ENCODE measurements around the gene CCDC9B.

CCDC9B gene

DNA sequence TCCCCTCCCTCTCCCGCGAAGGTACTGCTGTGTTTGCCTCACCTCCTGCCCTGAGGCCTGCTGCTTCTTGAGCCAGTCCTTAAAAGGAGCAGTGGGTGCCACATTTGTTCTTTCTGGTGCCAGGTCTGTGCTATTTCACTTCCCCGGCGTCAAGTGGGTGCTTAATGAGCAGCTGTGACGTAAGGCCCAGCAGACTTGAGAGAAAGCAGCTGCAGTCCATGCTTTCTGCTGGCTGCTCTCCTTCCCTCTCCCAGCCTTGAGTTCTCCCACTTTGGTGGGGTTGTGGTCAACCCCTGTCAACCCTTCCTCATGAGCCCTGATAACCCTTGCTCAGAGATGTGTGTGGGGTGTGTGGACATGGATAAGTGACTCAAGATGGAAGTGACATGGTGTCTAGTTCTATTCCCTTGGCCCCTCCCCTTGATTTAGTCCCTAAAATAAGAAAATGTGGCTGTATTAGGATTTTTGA lies 10.3 kb downstream of the CCDC9B start:
- no peak overlapping the region for H3K27ac ChIP-seq (ENCODE audit: insufficient read depth, low read length, poor library complexity, severe bottlenecking)
- no peaks in the 10 kb centered on the region for H3K36me3 ChIP-seq (ENCODE audit: control insufficient read depth, insufficient read depth, low read length)
- no peaks in the 10 kb centered on the region for H3K9me3 ChIP-seq (ENCODE audit: control insufficient read depth, low read length)
- DNase-seq: no peak
- peaks cover 4% of the 10 kb centered on the region for H3K4me1 ChIP-seq (ENCODE audit: control insufficient read depth, insufficient read depth, low read length, poor library complexity, severe bottlenecking)
- H3K27me3 ChIP-seq (replicated peaks; ENCODE audit: control insufficient read depth, insufficient read depth, low read length, poor library complexity, severe bottlenecking): no peaks in the 10 kb centered on the region
- H3K4me3 ChIP-seq (ENCODE audit: insufficient read depth, low read depth, low read length, poor library complexity, severe bottlenecking): no peak overlapping the region

DNA sequence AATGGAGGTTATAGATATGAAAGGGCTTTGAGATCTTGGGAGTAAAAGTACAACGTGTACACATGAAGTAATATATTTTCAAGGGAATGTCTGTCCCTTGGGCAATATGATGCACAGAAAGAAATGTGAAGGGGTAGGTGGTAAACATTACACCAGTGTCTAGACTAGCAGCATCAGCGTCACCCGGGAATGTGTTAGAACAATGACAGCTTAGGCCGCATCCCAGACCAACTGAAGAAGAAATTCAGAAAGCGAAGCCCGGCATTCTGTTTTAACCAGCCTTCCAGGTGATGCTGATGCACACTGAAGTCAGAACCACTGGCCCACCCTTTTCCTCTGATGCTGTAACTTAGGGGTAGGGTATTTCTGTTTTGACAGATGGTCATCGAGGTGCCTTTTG lies 10.9 kb downstream of the CCDC9B start:
- H3K27me3 ChIP-seq (replicated peaks; ENCODE audit: control insufficient read depth, insufficient read depth, low read length, poor library complexity, severe bottlenecking): no peaks in the 10 kb centered on the region
- peaks cover 6% of the 10 kb centered on the region for H3K4me1 ChIP-seq (ENCODE audit: control insufficient read depth, insufficient read depth, low read length, poor library complexity, severe bottlenecking)
- H3K9me3 ChIP-seq (ENCODE audit: control insufficient read depth, low read length): no peaks in the 10 kb centered on the region
- H3K27ac ChIP-seq (ENCODE audit: insufficient read depth, low read length, poor library complexity, severe bottlenecking): no peak overlapping the region
- no peak for DNase-seq
- H3K36me3 ChIP-seq (ENCODE audit: control insufficient read depth, insufficient read depth, low read length): no peaks in the 10 kb centered on the region
- H3K4me3 ChIP-seq (ENCODE audit: insufficient read depth, low read depth, low read length, poor library complexity, severe bottlenecking): no peak overlapping the region

DNA sequence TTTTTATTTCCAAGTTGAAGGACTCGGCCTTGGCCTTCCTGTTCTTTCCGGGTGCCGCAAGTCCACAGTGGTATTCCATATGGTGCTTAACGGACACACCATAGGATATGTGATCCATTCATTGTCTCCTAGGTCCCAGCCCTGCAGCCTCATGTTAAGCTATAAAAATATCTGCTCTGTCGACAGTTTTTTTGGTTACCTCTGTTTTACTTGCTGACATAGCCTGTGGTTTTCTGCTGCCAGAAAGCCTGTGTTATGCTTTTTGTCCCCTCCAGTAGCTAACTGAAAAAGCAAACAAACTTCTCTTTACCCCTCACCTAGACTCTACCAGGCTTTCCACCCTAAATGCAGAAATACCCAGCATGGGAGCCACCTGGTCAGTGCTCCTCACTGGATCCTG lies 12.0 kb downstream of the CCDC9B start:
- Histone ChIP-seq H3K27me3 (replicated peaks; ENCODE audit: control insufficient read depth, insufficient read depth, low read length, poor library complexity, severe bottlenecking) (no peaks in the 10 kb centered on the region), H3K4me3 (ENCODE audit: insufficient read depth, low read depth, low read length, poor library complexity, severe bottlenecking) (no peak overlapping the region), H3K9me3 (ENCODE audit: control insufficient read depth, low read length) (no peaks in the 10 kb centered on the region), H3K4me1 (ENCODE audit: control insufficient read depth, insufficient read depth, low read length, poor library complexity, severe bottlenecking) (peaks cover 7% of the 10 kb centered on the region), H3K27ac (ENCODE audit: insufficient read depth, low read length, poor library complexity, severe bottlenecking) (no peak overlapping the region), H3K36me3 (ENCODE audit: control insufficient read depth, insufficient read depth, low read length) (no peaks in the 10 kb centered on the region)
- DNase-seq: no peak

DNA sequence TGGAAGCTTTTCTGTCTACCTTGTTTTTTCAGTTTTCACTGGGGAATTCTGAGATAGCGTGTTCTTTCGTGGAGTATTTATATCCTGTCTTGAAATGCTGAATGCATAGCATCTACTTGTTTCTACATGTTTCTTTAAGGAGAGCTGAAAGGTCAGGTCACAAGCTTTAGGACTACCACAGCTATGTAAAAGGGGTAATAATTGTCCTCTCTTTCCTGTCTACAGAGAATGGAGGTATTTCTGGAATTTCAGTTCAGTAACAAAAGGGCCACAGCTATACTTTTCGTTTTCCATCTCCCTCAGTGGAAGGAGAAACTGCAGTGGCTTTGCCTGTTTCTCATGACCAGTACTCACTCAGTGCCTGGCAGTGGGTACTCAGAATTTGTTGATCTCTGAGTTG lies 12.6 kb downstream of the CCDC9B start:
- Histone ChIP-seq H3K4me1 (ENCODE audit: control insufficient read depth, insufficient read depth, low read length, poor library complexity, severe bottlenecking) (peaks cover 7% of the 10 kb centered on the region), H3K9me3 (ENCODE audit: control insufficient read depth, low read length) (no peaks in the 10 kb centered on the region), H3K36me3 (ENCODE audit: control insufficient read depth, insufficient read depth, low read length) (no peaks in the 10 kb centered on the region), H3K27me3 (replicated peaks; ENCODE audit: control insufficient read depth, insufficient read depth, low read length, poor library complexity, severe bottlenecking) (no peaks in the 10 kb centered on the region), H3K4me3 (ENCODE audit: insufficient read depth, low read depth, low read length, poor library complexity, severe bottlenecking) (no peak overlapping the region), H3K27ac (ENCODE audit: insufficient read depth, low read length, poor library complexity, severe bottlenecking) (no peak overlapping the region)
- no peak for DNase-seq

DNA sequence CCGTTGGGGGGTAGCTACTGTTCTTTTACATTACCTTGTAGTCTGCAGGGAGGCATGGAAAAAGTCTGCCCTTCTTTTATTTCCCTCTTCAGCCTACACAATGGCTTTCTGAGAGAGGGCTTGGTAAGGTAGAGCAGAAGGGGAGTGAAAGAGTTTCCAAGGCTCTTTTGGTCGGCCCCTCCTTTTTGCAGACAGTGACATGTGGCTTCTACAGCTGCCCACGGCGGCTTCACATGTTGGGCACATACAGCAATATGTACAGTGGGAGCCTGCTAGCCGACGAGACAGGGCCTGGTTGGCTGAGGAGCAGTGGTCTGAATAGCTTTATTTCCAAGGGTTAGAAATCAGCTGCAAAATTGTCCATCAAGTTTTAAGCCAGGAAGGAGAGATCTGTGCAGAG lies 13.3 kb downstream of the CCDC9B start:
- Histone ChIP-seq H3K4me1 (ENCODE audit: control insufficient read depth, insufficient read depth, low read length, poor library complexity, severe bottlenecking) (peaks cover 7% of the 10 kb centered on the region), H3K27me3 (replicated peaks; ENCODE audit: control insufficient read depth, insufficient read depth, low read length, poor library complexity, severe bottlenecking) (no peaks in the 10 kb centered on the region), H3K9me3 (ENCODE audit: control insufficient read depth, low read length) (no peaks in the 10 kb centered on the region), H3K4me3 (ENCODE audit: insufficient read depth, low read depth, low read length, poor library complexity, severe bottlenecking) (no peak overlapping the region), H3K36me3 (ENCODE audit: control insufficient read depth, insufficient read depth, low read length) (no peaks in the 10 kb centered on the region), H3K27ac (ENCODE audit: insufficient read depth, low read length, poor library complexity, severe bottlenecking) (no peak overlapping the region)
- no peak for DNase-seq

DNA sequence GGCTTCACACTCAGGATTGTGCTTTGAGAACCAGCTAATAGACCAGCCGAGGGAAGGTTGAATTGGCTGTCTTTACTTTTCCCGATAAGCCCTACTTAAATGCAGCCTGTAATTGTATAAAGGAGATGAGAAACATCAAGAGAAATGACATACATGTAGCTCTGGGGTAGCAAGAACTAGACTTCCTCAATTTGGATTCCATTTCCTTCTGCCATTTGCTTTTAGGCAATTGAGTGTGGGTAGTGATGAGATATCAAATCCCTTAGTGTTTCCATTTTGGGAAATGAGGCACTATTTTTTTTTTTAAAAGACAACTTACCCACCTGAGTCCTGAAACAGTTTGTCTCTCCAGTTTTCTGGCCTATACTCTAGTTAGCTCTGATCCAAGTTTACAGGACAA lies 15.0 kb downstream of the CCDC9B start:
- Histone ChIP-seq H3K4me1 (ENCODE audit: control insufficient read depth, insufficient read depth, low read length, poor library complexity, severe bottlenecking) (peaks cover 7% of the 10 kb centered on the region), H3K27ac (ENCODE audit: insufficient read depth, low read length, poor library complexity, severe bottlenecking) (no peak overlapping the region), H3K9me3 (ENCODE audit: control insufficient read depth, low read length) (no peaks in the 10 kb centered on the region), H3K27me3 (replicated peaks; ENCODE audit: control insufficient read depth, insufficient read depth, low read length, poor library complexity, severe bottlenecking) (no peaks in the 10 kb centered on the region), H3K36me3 (ENCODE audit: control insufficient read depth, insufficient read depth, low read length) (no peaks in the 10 kb centered on the region), H3K4me3 (ENCODE audit: insufficient read depth, low read depth, low read length, poor library complexity, severe bottlenecking) (no peak overlapping the region)
- DNase-seq: no peak

DNA sequence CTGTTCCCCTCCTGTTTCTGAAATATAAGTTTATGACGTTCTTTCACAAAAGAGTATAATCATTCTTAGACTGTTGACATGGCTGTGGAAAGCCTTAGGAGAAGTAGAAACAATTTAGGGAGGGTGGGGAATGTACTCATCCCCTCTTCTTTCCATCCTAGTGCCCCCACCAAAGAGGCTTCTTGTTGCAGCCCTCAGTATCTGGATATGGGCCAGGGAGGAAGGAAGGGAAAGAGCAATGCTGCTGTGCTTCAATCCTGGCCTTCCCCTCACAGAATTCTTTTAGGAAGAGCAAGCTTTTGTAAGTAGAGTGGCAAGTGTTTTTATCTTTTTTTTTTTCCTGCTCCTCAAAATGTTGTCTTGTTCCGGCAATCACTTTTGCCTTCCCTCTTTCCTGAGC lies 15.6 kb downstream of the CCDC9B start:
- Histone ChIP-seq H3K4me3 (ENCODE audit: insufficient read depth, low read depth, low read length, poor library complexity, severe bottlenecking) (no peak overlapping the region), H3K27ac (ENCODE audit: insufficient read depth, low read length, poor library complexity, severe bottlenecking) (no peak overlapping the region), H3K4me1 (ENCODE audit: control insufficient read depth, insufficient read depth, low read length, poor library complexity, severe bottlenecking) (peaks cover 7% of the 10 kb centered on the region), H3K9me3 (ENCODE audit: control insufficient read depth, low read length) (no peaks in the 10 kb centered on the region), H3K27me3 (replicated peaks; ENCODE audit: control insufficient read depth, insufficient read depth, low read length, poor library complexity, severe bottlenecking) (no peaks in the 10 kb centered on the region), H3K36me3 (ENCODE audit: control insufficient read depth, insufficient read depth, low read length) (no peaks in the 10 kb centered on the region)
- no peak for DNase-seq

DNA sequence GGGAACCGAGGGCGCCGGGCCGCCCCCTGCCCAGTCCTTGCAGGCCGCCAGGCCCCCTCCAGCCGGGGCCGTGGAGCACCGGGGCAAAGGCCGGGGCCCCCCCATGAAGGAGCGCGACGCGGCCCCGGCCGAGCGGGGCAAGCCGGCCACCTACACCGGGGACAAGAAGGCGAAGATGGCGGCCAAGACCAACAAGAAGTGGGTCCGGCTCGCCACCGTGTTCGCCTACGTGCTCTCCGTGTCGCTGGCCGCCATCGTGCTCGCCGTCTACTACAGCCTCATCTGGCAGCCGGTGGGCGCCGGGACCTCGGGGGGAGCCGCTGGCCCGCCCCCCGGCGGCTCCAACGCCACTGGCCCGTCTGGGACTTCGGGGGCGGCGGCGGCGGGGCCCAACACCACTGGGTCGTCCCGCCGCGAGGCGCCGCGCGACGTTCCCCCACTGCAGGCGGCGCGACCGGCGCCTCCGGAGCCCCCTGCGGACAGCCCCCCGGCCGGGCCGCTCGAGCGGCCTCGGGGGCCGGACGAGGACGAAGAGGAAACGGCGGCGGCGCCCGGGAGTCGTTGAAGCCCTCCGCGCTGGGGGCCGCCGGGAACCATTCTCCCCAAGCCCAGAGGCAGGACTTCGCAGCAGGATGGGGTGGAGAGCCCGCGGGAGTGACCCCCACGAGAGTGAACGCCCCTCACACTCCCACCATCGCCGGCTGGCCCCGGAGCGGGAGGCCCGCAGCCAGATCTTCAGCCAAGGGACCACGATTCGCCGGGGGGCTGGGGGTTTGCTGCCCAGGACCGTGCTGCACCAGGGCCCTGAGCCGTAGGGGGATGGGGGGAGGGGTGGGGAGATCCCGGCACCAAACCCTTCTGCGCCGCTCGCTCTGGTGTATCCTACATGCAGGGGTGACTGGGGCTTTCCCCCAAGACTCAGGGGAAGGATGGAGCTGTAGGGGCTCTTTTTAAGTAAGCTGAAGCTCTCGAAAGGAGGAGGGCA lies 16.5 kb downstream of the CCDC9B start:
- peaks cover 7% of the 10 kb centered on the region for H3K4me1 ChIP-seq (ENCODE audit: control insufficient read depth, insufficient read depth, low read length, poor library complexity, severe bottlenecking)
- no peak overlapping the region for H3K27ac ChIP-seq (ENCODE audit: insufficient read depth, low read length, poor library complexity, severe bottlenecking)
- DNase-seq: no peak

DNA sequence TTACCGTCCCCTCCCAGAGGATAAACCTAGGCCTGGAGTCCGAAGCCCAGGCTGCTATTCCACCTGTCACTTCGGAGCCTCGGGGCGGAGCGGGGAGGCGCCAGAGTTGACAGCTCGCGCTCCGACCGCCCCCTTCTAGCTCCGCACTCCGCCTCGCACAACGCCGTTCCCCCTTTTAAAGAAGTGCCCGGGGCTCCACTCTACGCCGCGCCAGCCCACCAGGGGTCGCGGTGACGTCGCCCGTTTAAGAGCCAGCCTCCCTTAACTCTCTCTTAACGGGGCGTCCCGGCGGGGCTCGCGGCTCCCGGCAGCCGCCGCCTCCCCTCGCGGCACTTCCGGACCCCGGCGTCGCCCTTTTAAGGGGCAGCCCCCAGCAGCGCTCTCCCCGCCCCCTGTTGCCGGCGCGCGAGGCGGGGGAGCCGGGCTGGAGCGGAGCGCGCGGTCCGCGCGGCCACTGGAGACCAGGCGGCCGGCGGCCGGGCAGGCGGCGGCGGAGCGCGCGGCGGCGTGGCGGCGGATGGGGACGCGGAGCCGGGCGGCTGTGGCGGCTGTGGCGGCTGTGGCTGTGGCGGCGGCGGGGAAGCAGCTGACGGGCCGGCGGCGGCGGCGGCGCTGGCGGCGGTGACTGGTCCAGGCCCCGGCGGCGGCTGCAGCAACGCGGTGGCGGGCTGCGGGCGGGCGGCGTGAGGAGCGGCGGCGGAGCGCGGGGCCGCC lies 17.3 kb downstream of the CCDC9B start, which contains the start of gene INAFM2:
Gene INAFM2 (plus strand): TSS at position 454 of the 714 bp plus-strand sequence. CDS start 364 bp downstream, outside the sequence.
- Histone ChIP-seq H3K4me3 (ENCODE audit: insufficient read depth, low read depth, low read length, poor library complexity, severe bottlenecking) (peak within 1 kb of the TSS; percentile 48), H3K36me3 (ENCODE audit: control insufficient read depth, insufficient read depth, low read length) (no peaks in the 10 kb centered on the region), H3K27ac (ENCODE audit: insufficient read depth, low read length, poor library complexity, severe bottlenecking) (peak within 1 kb of the TSS; percentile 59), H3K27me3 (replicated peaks; ENCODE audit: control insufficient read depth, insufficient read depth, low read length, poor library complexity, severe bottlenecking) (no peaks in the 10 kb centered on the region), H3K4me1 (ENCODE audit: control insufficient read depth, insufficient read depth, low read length, poor library complexity, severe bottlenecking) (peaks cover 7% of the 10 kb centered on the region), H3K9me3 (ENCODE audit: control insufficient read depth, low read length) (no peaks in the 10 kb centered on the region)
- DNase-seq: peak; percentile 82 to 84 (median 82)

More for the DNA sequence above, 16.5 kb downstream of the CCDC9B start:
- Histone ChIP-seq H3K36me3 (ENCODE audit: control insufficient read depth, insufficient read depth, low read length) (no peaks in the 10 kb centered on the region), H3K27me3 (replicated peaks; ENCODE audit: control insufficient read depth, insufficient read depth, low read length, poor library complexity, severe bottlenecking) (no peaks in the 10 kb centered on the region), H3K9me3 (ENCODE audit: control insufficient read depth, low read length) (no peaks in the 10 kb centered on the region), H3K4me3 (ENCODE audit: insufficient read depth, low read depth, low read length, poor library complexity, severe bottlenecking) (peak overlapping the region; percentile 48)

Measured in effector memory CD4-positive, alpha-beta T cell (primary cell).